Transverse colon (tissue), 4 donors: ENCODE data around the gene IYD. TPM values are rescaled to one million over a fixed set of nuclear protein-coding genes. Genes with fewer than 3 reads are reported as not detected.

Source experiments
- DNase-seq: peaks from one replicate; pipeline ENCODE4 v3.0.0-alpha.2; 2019
- H3K27ac ChIP-seq, 4 donors: fragments of 200-600 bp; sonication (generic); 2 replicates each; pipeline ENCODE4 v1.5.1; 2016 to 2018; ENCODE audit warnings: inconsistent platforms in 4 of 4
- H3K27me3 ChIP-seq: fragments of 200-600 bp; sonication (generic); 2 replicates; pipeline ENCODE4 v1.5.1; 2017; ENCODE audit warnings: inconsistent platforms
- H3K36me3 ChIP-seq, 4 donors: fragments of 200-600 bp; sonication (generic); 2 replicates each; pipeline ENCODE4 v1.5.1; 2017 to 2019; ENCODE audit warnings: inconsistent platforms in 4 of 4
- H3K4me1 ChIP-seq, 4 donors: fragments of 200-600 bp; sonication (generic); 2 replicates each; pipeline ENCODE4 v1.5.1; 2017 to 2020; ENCODE audit warnings: inconsistent platforms in 4 of 4
- H3K4me3 ChIP-seq, 4 donors: fragments of 200-600 bp; sonication (generic); 1 replicate in 1 of 4; 2 replicates in 3 of 4; pipeline versions ENCODE4 v1.5.1 to v1.6.1; 2017 to 2019; ENCODE audit warnings: inconsistent platforms in 4 of 4
- H3K9me3 ChIP-seq, 2 donors: fragments of 200-600 bp; sonication (generic); 2 replicates each; pipeline ENCODE4 v1.5.1; 2017 to 2019; ENCODE audit warnings: inconsistent platforms in 2 of 2
- CTCF ChIP-seq, 5 experiments: fragments of 200-600 bp in 3 of 5; fragments of 450-650 bp in 2 of 5; sonication (generic) in 3 of 5; IDR thresholded peaks; 1 replicate in 2 of 5; 2 replicates in 3 of 5; pipeline ENCODE4 v1.5.1; 2016 to 2017; ENCODE audit warnings: antibody characterized with exemption in 5 of 5, inconsistent platforms in 3 of 5, mild to moderate bottlenecking in 2 of 5, moderate library complexity in 1 of 5
- EP300 ChIP-seq: sonication (generic); formaldehyde crosslinking; IDR thresholded peaks from one replicate; pipeline ENCODE4 v1.6.1; 2017; ENCODE audit warnings: antibody characterized with exemption, low read depth
- POLR2A ChIP-seq: fragments of 450-650 bp; IDR thresholded peaks from one replicate; pipeline ENCODE4 v1.6.1; 2016; ENCODE audit warnings: antibody characterized with exemption, mild to moderate bottlenecking, moderate library complexity
- POLR2AphosphoS5 ChIP-seq, 3 donors: sonication (generic); formaldehyde crosslinking; IDR thresholded peaks; one replicate each; pipeline ENCODE4 v1.6.1; 2016; ENCODE audit warnings: antibody characterized with exemption in 3 of 3
- whole genome bisulfite sequencing, 2 donors: methylation state at CpG; one replicate each; pipeline ENCODE4 v1.1.5; 2018; ENCODE audit warnings: low coverage in 1 of 2; 5-methylcytosine and 5-hydroxymethylcytosine counted together
- in situ Hi-C, 4 donors: fragments of 200-750 bp; cut with MboI; loops; one replicate each; pipeline versions ENCODE4 v1.15.0 to v1.15.1; 2017; ENCODE audit warnings: low sequenced_read_pairs in 3 of 4, low pct_ligation_motif_present in 1 of 4, low pct_unique_long_range_greater_than_20kb in 1 of 4
- intact Hi-C: fragments of 100-400 bp; cut with DNase I; formaldehyde crosslinking; loops from one replicate; pipeline ENCODE4 v1.15.1; 2023; ENCODE audit warnings: low total_unique reads
- total RNA-seq, 4 donors: library from RNA; depleted of rRNA; stranded (reverse); fragments of >200 nt; gene quantifications; one replicate each; pipeline ENCODE4 v1.1.0, GENCODE V29; 2016

IYD gene
- total RNA-seq, 4 donors from 2014 or later, result 8.4 to 16.7 (median 12.3) TPM

- Histone ChIP-seq H3K4me1 (no peaks in the 10 kb centered on the region), H3K9me3 (no peaks in the 10 kb centered on the region), H3K36me3 (no peaks in the 10 kb centered on the region), H3K4me3 (no peak overlapping the region), H3K27ac (no peak overlapping the region), H3K27me3 (no peaks in the 10 kb centered on the region)
- 91% methylated on average over 8 of the region's 8 CpGs; no CpG with 5 or more reads in 1 of the 2 donors for WGBS, 2 donors
- in situ Hi-C loops (no loop called here), intact Hi-C loops (no loop called here)
- no peak for TF ChIP-seq POLR2A
- TF ChIP-seq CTCF (IDR thresholded peaks at IDR 0.05), result no peak
- no peak for TF ChIP-seq EP300
- no peak for TF ChIP-seq POLR2AphosphoS5 (IDR thresholded peaks at IDR 0.05)
- no peak for DNase-seq
These were observed 62.0 kb downstream of the IYD start for GRCh38 chr6:150430815-150431214.

- H3K9me3 ChIP-seq, result no peaks in the 10 kb centered on the region
- no peaks in the 10 kb centered on the region for H3K27me3 ChIP-seq
- no peak for DNase-seq
- in situ Hi-C loops, result no loop called here
- no peaks in the 10 kb centered on the region for H3K36me3 ChIP-seq
- no peak overlapping the region for H3K4me3 ChIP-seq
- intact Hi-C loops, result no loop called here
- no peak overlapping the region for H3K27ac ChIP-seq
- H3K4me1 ChIP-seq, result no peaks in the 10 kb centered on the region
- TF ChIP-seq CTCF (IDR thresholded peaks at IDR 0.05) (no peak), EP300 (no peak), POLR2A (no peak), POLR2AphosphoS5 (IDR thresholded peaks at IDR 0.05) (no peak)
- WGBS, 2 donors, result 89 to 93% methylated on average over 3 of the region's 3 CpGs
These were observed 66.5 kb downstream of the IYD start for GRCh38 chr6:150435360-150435759.

- no peak overlapping the region for H3K4me3 ChIP-seq
- intact Hi-C loops, result no loop called here
- H3K27me3 ChIP-seq, result no peaks in the 10 kb centered on the region
- H3K4me1 ChIP-seq, result no peaks in the 10 kb centered on the region
- WGBS, 2 donors, result 85 to 90% methylated on average over 6 to 10 of the region's 10 CpGs
- in situ Hi-C loops, result no loop called here
- H3K27ac ChIP-seq, result no peak overlapping the region
- DNase-seq, result no peak
- no peaks in the 10 kb centered on the region for H3K9me3 ChIP-seq
- TF ChIP-seq POLR2A, result no peak
- H3K36me3 ChIP-seq, result no peaks in the 10 kb centered on the region
These were observed 67.0 kb downstream of the IYD start for GRCh38 chr6:150435832-150436231.

GRCh38 chr6:150439373-150439772, 70.6 kb downstream of the IYD start:
- in situ Hi-C loops, result no loop called here
- 90 to 93% methylated on average over 2 to 8 of the region's 8 CpGs for WGBS, 2 donors

More at GRCh38 chr6:150439373-150439772, 70.6 kb downstream of the IYD start:
- intact Hi-C loops, result no loop called here
- TF ChIP-seq POLR2AphosphoS5 (IDR thresholded peaks at IDR 0.05), result no peak
- no peak for TF ChIP-seq POLR2A
- no peak for TF ChIP-seq CTCF (IDR thresholded peaks at IDR 0.05)
- no peak for TF ChIP-seq EP300
- no peaks in the 10 kb centered on the region for H3K9me3 ChIP-seq
- H3K4me3 ChIP-seq, result no peak overlapping the region
- no peaks in the 10 kb centered on the region for H3K4me1 ChIP-seq
- no peak for DNase-seq
- H3K27ac ChIP-seq, result no peak overlapping the region
- H3K27me3 ChIP-seq, result no peaks in the 10 kb centered on the region
- no peaks in the 10 kb centered on the region for H3K36me3 ChIP-seq
